Brain microvascular endothelial cell (primary cell): Measurements from ENCODE around the gene CD2BP2.

Experiments
- DNase-seq: peaks from one replicate; pipeline ENCODE4 v3.0.0-alpha.2; 2020
- H3K27ac ChIP-seq: fragments of 250-450 bp; sonication (Bioruptor Pico); 2 replicates; pipeline ENCODE4 v1.5.1; 2020; ENCODE audit warnings: mild to moderate bottlenecking, moderate library complexity
- H3K27me3 ChIP-seq: fragments of 250-450 bp; sonication (Bioruptor Pico); replicated peaks from 2 replicates; pipeline ENCODE4 v1.5.1; 2020; ENCODE audit warnings: mild to moderate bottlenecking
- H3K36me3 ChIP-seq: fragments of 250-450 bp; sonication (Bioruptor Pico); replicated peaks from 2 replicates; pipeline ENCODE4 v1.5.1; 2020; ENCODE audit warnings: mild to moderate bottlenecking
- H3K4me3 ChIP-seq: 2 replicates; pipeline ENCODE4 v1.5.1; 2011; ENCODE audit warnings: low read depth, mild to moderate bottlenecking, control low read depth, low read length, moderate library complexity
- in situ Hi-C: cut with HindIII; loops from 2 replicates; pipeline ENCODE4 v1.10.0; 2017; ENCODE audit warnings: low sequenced_read_pairs, low pct_ligation_motif_present
- TF ChIP-seq, protein P1 (sequence below): IDR thresholded peaks from 2 replicates; pipeline ENCODE4 v1.5.1; 2011; ENCODE audit warnings: low read depth, mild to moderate bottlenecking, moderate library complexity, low read length, control low read depth, inconsistent platforms; ENCODE audit errors: missing control alignments

Gene CD2BP2

DNA sequence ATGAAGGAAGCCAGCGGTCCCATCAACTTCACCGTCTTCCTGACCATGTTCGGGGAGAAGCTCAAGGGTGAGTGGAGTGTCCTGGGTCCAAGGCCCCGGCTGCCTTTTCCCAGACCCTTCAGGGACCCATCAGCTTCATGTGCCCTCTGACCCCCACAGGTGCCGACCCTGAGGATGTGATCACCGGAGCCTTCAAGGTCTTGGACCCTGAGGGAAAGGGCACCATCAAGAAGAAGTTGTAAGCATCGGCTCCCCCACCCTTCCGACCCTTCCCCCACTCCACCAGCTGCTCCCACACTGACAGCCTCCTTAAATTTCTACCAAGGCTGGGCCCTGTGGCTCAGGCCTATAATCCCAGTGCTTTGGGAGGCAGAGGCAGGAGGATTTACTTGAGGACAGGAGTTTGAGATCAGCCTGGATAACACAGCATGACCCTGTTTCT, 21.4 kb upstream of the CD2BP2 start:
- no peak overlapping the region for H3K27ac ChIP-seq
- TF ChIP-seq, protein P1, sequence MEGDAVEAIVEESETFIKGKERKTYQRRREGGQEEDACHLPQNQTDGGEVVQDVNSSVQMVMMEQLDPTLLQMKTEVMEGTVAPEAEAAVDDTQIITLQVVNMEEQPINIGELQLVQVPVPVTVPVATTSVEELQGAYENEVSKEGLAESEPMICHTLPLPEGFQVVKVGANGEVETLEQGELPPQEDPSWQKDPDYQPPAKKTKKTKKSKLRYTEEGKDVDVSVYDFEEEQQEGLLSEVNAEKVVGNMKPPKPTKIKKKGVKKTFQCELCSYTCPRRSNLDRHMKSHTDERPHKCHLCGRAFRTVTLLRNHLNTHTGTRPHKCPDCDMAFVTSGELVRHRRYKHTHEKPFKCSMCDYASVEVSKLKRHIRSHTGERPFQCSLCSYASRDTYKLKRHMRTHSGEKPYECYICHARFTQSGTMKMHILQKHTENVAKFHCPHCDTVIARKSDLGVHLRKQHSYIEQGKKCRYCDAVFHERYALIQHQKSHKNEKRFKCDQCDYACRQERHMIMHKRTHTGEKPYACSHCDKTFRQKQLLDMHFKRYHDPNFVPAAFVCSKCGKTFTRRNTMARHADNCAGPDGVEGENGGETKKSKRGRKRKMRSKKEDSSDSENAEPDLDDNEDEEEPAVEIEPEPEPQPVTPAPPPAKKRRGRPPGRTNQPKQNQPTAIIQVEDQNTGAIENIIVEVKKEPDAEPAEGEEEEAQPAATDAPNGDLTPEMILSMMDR = no peak
- H3K4me3 ChIP-seq = no peak overlapping the region
- no peaks in the 10 kb centered on the region for H3K27me3 ChIP-seq
- no peak for DNase-seq
- H3K36me3 ChIP-seq = no peaks in the 10 kb centered on the region
- in situ Hi-C loops = no loop called here

DNA sequence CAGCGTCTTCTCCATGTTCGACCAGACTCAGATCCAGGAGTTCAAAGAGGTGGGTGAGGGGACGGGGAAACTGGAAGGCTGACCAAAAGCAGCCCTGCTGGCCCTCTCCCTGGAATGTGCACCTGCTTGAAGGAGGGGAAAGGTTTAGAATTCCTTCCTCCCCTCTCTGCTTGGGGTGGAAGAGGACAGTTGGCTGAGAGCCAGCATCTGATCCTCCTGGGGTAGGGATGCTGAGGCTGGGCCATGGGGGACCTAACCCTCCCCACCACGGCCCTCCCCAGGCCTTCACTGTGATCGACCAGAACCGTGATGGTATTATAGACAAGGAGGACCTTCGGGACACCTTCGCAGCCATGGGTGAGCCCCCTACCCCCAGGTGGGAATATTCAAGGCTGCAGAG, 20.8 kb upstream of the CD2BP2 start:
- no peak for DNase-seq
- TF ChIP-seq, protein P1 = no peak
- Histone ChIP-seq H3K27ac (no peak overlapping the region), H3K36me3 (no peaks in the 10 kb centered on the region), H3K4me3 (no peak overlapping the region), H3K27me3 (no peaks in the 10 kb centered on the region)
- in situ Hi-C loops = no loop called here

DNA sequence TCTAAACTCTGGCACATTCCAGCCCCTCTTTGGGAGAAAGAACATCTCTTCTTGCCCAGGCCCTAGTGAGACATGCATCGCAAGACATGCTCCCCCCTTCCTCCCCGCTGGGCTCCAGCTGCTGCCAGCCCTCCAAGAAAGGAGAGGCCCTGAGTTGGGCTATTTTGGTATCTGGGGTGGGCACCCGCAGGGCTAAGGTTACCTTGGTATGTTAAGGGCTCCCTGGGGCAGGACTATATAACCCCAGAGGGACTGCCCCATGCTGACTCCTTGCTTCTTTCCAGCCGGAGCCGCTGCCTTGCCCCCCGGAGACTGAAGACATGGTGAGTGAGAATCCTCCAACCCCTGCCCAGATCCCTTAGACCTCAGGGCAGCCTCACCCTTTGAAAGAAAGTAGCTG, 19.4 kb upstream of the CD2BP2 start, which contains the start of gene MYL11:
Gene MYL11, plus strand, starts transcription at position 265 of the 400 bp plus-strand sequence. Its CDS starts 56 bp downstream, at position 321.
- Histone ChIP-seq H3K27ac (no peak within 1 kb of the TSS), H3K27me3 (no peaks in the 10 kb centered on the region), H3K36me3 (no peaks in the 10 kb centered on the region), H3K4me3 (no peak within 1 kb of the TSS)
- in situ Hi-C loops = no loop called here
- DNase-seq = no peak
- TF ChIP-seq, protein P1 = no peak

DNA sequence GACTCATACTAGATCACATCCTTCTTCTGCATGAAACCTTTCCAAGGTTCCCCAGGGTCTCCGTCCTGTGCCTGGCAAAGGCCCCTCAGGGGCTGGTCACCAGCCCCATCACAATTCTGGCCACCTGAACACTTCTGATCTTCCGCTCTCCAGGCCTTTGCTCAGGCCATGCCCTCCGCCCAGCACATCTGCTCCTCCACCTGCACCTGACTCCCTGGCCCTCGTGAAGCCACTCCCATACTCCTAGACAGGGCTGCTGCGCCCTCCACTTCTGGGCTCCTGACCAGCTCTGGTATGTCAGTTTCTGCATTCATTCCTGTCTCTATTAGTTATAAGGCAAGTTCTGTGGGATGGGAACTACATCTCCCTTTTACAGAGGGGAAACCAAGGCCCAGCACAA, 17.6 kb upstream of the CD2BP2 start:
- TF ChIP-seq, protein P1 = no peak
- Histone ChIP-seq H3K27ac (no peak overlapping the region), H3K27me3 (no peaks in the 10 kb centered on the region), H3K4me3 (no peak overlapping the region), H3K36me3 (no peaks in the 10 kb centered on the region)
- in situ Hi-C loops = no loop called here
- no peak for DNase-seq

DNA sequence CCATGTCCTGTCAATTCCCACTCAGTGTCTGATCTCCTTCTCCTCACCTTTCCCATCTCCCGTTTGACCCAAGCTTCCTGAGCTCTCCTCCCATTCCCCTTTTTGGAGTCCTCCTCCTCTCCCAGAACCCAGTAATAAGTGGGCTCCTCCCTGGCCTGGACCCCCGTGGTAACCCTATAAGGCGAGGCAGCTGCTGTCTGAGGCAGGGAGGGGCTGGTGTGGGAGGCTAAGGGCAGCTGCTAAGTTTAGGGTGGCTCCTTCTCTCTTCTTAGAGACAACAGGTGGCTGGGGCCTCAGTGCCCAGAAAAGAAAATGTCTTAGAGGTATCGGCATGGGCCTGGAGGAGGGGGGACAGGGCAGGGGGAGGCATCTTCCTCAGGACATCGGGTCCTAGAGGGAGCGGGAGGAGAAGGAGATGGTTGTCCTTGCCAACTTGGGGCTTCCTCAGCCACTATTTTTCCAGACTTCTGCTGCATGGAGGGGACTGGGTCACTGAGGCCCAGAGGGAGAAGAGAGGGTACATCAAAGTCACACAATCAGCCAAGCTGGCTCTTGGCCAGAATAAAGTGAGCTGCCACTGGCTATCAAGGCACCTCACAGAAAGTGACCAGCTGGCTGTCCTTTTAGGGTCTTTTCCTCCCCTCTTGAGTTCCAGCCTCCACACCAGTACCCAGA, 17.1 kb upstream of the CD2BP2 start:
- TF ChIP-seq, protein P1 = no peak
- no peak overlapping the region for H3K4me3 ChIP-seq
- H3K27ac ChIP-seq = no peak overlapping the region
- no peaks in the 10 kb centered on the region for H3K27me3 ChIP-seq
- no peaks in the 10 kb centered on the region for H3K36me3 ChIP-seq
- in situ Hi-C loops = no loop called here
- DNase-seq = no peak
